IPS-18c (cell line): ENCODE measurements around the gene LRRC45.

Experiments
- H3K4me3 ChIP-seq: 2 replicates; pipeline ENCODE4 v1.7.0; 2013; ENCODE audit warnings: low read depth, mild to moderate bottlenecking, low read length, moderate library complexity; ENCODE audit not compliant: insufficient read depth
- H3K9me3 ChIP-seq: one replicate; pipeline ENCODE4 v1.6.1; 2013; ENCODE audit warnings: mild to moderate bottlenecking, low read length, moderate library complexity; ENCODE audit not compliant: control insufficient read depth, insufficient read depth

The LRRC45 gene

DNA sequence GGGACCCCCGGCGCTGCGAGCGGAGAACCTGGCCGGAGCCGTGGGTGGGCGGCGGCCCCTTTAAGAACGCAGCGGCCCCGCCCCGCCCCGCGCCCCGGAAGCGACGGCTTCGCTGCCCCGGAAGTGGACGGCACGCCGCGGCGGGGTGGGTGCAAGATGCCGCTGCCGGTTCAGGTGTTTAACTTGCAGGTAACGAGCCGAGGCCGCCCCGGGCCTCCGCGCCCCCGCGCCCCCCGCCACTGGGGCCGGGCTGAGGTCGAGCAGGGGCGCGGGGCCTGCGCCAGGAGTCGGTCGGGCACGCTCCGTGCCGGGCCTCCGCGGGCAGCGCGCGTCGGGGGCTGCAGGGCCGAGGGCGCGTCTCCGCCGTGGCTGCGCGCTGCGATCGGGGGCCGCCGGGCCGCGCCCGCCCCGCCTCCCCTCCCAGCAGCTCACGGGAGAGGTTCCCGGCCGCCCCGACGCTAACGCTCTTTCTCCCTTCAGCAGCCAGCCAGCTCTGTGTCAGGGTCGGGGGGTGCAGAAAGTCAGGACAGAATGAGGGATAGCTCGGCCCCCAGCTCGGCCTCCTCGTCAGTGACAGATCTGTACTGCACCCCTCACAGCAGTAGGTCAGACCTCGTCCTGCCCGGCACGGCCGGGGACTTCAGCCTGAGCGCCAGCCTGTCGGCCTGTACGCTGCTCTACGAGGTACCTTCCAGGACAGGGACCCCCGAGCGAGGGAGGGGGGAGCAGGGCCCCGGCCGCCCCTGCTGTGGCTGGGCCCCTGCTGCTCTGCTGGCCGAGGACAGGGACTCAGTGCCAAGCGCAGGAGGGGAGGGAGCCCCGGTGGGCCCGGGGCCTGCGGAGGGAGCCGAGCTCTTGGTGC is 28.9 kb downstream of the LRRC45 start, which contains the start of the genes GPS1 and RFNG:
Gene GPS1 (plus strand): TSS at position 123 of the 862 bp plus-strand sequence. CDS start 34 bp downstream, at position 157.
Gene RFNG (minus strand): TSS at position 36 of the 862 bp plus-strand sequence. CDS start 45 bp downstream, outside the sequence.
- Histone ChIP-seq H3K4me3 (peak within 1 kb of the TSS; percentile 80), H3K9me3 (peaks cover 2% of the 10 kb centered on the region)

DNA sequence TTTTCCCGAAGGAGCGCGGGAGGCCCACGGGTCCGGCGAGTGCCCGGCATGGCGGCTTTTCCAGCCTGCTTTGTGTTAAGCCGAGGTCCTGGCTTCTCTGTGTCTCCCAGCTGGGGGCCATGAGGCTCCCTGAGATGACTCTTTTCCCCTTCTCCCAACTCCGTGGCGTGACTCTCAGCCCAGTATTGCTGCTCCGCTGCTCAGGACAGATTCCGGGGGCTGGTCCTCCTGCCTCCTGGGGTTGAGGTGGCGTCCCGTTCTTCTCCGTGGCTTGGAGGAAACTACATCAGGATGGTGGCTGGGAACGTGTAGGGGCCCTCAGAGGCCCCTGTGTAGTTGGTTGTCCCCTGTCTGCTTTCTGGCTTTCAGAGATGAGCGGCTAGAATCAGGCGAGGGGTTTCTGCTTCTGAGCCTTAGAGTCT is 29.5 kb downstream of the LRRC45 start:
- H3K4me3 ChIP-seq: peak overlapping the region; percentile 80
- H3K9me3 ChIP-seq: peaks cover 2% of the 10 kb centered on the region

DNA sequence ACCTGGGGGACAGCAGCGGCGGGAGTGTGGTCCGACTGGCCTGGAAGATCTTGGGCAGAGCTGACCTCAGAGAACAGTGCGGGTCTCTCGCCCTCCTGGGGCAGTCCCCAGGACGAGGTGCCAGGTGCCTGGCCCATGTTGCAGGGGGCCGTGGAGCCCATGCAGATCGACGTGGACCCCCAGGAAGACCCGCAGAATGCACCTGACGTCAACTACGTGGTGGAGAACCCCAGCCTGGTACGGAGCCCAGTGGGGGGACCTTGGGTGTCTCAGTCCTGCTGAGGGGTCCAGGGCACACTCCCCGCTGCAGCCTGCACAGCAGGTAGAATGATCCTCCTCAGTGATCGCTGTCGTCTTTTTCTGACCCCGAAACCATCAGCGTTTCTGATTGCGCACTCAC is 30.0 kb downstream of the LRRC45 start:
- peaks cover 2% of the 10 kb centered on the region for H3K9me3 ChIP-seq
- H3K4me3 ChIP-seq: peak overlapping the region; percentile 80; the same call in 1 of the 2 replicates

DNA sequence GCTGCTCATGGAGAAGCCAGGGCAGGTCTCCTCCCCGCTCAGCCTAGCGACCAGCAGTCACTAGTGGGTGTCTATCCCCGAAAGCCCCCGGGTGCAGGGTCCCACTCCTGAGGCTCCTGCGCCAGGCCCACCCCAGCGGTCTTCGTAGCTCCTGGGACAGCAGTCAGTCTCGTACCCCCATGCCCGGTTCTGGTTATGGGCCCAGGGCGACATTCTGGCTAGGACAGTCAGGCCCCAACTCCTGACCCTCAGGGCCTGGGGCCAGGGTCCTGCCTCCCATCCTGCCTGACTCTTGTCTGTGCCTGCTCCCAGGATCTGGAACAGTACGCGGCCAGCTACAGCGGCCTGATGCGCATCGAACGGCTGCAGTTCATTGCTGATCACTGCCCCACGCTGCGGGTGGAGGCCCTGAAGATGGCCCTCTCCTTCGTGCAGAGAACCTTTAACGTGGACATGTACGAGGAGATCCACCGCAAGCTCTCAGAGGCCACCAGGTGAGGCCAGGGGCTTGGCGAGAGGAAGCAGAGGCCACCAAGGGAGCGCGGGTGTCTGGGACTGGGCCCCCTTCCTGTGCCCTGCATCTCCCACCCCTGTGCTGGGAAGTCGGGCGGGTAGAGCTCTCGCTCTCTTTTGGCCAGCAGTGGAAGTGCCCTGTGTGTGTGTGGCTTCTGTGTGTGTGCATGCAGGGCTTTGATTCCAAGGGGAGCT is 30.6 kb downstream of the LRRC45 start:
- H3K9me3 ChIP-seq: peaks cover 2% of the 10 kb centered on the region
- H3K4me3 ChIP-seq: no peak overlapping the region

DNA sequence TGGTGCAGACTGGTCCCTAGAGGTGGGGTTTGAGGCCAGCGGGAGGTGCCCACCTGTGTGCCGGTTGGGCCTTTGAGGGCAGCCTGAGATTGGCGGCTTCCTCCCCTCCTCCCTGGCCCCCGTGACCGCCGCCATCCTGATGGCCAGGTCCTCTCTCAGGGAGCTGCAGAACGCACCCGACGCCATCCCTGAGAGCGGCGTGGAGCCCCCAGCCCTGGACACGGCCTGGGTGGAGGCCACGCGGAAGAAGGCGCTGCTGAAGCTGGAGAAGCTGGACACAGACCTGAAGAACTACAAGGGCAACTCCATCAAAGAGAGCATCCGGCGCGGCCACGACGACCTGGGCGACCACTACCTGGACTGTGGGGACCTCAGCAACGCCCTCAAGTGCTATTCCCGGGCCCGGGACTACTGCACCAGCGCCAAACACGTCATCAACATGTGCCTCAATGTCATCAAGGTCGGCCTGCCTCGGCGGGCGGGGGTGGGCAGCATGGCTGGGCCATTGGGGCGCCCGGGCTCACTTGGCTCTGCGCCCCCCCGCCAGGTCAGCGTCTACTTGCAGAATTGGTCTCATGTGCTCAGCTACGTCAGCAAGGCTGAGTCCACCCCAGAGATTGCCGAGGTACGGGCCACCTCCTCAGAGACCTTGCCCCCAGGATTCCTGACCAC is 31.4 kb downstream of the LRRC45 start:
- no peak overlapping the region for H3K4me3 ChIP-seq

DNA sequence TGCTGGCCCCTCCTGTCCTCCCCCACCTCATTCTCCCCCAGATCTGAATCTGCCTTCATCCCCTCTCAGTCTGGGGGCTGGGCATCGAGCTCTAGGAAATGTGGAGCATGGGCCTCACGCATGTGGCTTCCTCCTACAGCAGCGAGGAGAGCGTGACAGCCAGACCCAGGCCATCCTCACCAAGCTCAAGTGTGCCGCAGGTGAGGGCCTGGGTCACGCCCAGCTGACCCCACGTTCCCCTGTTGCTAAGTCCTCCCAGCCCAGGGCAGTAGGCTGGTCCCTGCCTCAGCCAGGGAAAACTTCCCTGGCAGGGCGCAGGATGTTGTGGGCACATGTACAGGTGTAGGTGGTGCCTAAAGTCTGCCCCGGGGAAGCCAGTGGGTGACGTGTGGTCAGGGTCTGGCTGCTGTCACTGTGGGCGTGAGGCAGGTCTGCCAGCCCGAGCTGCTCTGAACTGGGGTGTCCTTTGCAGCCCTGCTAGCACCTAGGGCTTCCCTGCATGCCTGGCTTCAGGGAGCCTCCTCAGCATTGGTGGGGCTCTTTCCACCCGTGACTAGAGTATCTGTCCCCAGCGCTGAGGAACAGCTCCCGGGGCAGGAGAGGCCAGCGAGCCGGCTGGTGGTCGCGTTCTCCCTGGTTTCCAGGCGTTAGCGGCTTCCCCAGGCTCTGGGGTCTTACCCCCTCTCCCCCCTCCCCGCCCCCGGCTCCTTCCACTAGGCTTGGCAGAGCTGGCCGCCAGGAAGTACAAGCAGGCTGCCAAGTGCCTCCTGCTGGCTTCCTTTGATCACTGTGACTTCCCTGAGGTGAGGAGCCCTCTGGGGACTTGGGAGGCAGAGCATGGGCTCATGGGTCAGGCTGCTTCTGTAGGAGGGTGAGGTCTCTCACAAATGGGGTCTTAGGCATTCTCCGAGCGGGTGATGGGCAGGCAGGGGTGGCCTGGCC is 32.2 kb downstream of the LRRC45 start:
- no peak overlapping the region for H3K4me3 ChIP-seq
- peaks cover 2% of the 10 kb centered on the region for H3K9me3 ChIP-seq

More for the DNA sequence above, 31.4 kb downstream of the LRRC45 start:
- H3K9me3 ChIP-seq: peaks cover 2% of the 10 kb centered on the region

DNA sequence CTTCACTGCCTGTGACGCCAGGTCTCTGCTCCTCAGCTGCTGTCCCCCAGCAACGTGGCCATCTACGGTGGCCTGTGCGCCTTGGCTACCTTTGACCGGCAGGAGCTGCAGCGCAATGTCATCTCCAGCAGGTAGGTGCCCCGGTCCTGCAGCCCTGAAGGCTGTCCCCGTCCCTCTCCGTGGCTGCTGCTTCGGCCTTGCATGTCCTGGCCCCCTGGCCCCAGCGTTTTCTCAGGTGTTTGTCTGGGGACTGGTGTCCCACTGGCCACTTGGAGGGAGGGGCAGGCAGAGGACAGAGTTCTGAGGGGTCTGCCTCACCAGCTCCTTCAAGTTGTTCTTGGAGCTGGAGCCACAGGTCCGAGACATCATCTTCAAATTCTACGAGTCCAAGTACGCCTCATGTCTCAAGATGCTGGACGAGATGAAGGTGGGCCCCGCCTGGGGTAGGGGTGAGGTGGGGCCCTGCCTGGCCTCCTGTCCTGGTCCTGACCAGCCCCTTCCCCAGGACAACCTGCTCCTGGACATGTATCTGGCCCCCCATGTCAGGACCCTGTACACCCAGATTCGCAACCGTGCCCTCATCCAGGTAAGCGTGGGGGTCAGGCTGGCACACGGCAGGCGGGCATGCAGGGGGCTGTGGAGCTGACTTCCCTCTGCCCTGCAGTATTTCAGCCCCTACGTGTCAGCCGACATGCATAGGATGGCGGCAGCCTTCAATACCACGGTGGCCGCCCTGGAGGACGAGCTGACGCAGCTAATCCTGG is 33.0 kb downstream of the LRRC45 start:
- Histone ChIP-seq H3K9me3 (peaks cover 2% of the 10 kb centered on the region), H3K4me3 (no peak overlapping the region)

DNA sequence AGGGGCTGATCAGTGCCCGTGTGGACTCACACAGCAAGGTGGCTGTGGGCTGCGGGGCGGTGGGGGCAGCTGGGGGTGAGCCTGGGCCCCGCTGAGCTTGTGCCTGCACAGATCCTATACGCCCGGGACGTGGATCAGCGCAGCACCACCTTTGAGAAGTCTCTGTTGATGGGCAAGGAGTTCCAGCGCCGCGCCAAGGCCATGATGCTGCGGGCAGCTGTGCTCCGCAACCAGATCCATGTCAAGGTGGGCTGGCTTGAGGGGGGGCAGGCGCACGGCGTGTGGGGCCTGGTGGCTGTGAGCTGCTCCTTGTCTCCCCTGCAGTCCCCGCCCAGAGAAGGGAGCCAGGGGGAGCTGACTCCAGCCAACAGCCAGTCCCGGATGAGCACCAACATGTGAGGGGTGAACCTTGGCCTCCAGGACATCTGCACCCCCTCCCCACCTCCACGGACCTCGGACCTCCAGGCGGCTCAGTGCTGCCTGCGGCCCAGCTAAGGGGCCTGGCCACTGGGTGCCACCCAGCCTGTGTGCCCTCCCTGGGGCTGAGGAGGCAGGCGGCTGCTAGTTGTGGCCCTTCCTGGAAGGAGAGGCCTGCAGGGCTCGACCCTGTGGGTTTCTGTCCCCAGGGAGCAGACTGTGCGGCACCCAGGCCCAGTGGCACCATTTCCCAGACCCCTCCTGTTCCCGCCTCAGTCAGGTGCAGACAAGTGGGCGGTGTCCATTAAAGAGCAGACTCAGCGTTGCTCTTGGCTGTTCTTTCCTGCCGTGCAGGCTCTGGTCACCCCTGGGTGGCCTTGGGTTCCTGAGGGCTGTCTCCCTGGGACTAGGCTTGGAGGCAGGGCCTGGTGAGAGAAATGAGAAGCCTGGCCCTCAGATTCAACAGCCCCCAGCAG is 33.9 kb downstream of the LRRC45 start:
- Histone ChIP-seq H3K4me3 (no peak overlapping the region), H3K9me3 (peaks cover 2% of the 10 kb centered on the region)

DNA sequence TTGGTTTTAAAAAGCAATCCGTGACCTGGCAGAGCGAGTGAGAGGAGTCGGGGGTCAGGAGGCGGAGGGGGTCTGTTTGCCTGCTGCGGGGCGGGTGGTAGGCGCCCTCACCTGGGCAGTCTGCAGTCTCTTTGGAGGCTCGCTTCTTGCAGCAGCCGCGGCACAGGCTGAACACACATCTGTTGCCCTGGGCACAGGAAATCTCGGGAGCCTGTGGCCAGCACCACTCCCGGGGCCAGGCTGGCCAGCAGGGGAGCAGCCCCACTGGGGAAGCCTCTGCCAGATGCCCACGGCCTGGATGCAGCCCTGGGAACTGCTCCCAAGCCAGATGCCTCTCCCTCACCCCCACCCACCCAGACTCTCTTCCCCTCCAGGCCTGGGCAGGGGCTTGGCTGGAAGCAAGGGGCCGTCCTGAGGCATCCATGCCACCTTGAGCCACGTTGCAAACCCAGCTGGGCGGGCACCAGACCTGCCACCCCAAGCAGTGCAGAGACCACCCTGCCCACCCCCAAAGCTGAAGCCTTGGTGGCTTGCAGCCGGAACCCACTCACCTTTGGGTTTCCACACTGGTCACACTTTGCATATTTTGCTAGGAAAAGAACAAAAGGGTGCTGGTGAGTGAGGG is 35.2 kb downstream of the LRRC45 start:
- H3K9me3 ChIP-seq: peaks cover 2% of the 10 kb centered on the region
- H3K4me3 ChIP-seq: no peak overlapping the region

DNA sequence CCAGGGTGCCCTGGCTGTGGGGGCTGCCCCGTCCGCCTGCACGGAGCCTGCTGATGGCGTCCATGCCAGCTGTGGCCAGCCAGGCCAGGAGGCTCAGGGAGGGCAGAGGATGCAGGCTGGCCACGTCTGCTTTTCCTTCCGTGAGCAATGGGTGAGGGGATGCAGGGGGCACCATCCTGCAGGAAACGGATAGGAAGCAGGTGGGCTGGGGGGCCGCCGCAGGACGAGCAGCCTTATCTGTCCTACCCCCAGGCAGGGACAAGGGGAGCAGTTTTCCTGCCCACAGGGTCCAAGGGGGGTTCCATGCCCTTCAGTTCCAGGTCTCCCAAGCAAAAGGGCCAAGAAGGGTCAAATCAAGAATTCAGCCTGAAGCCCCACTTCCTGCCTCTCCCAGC is 35.7 kb downstream of the LRRC45 start:
- no peak overlapping the region for H3K4me3 ChIP-seq

DNA sequence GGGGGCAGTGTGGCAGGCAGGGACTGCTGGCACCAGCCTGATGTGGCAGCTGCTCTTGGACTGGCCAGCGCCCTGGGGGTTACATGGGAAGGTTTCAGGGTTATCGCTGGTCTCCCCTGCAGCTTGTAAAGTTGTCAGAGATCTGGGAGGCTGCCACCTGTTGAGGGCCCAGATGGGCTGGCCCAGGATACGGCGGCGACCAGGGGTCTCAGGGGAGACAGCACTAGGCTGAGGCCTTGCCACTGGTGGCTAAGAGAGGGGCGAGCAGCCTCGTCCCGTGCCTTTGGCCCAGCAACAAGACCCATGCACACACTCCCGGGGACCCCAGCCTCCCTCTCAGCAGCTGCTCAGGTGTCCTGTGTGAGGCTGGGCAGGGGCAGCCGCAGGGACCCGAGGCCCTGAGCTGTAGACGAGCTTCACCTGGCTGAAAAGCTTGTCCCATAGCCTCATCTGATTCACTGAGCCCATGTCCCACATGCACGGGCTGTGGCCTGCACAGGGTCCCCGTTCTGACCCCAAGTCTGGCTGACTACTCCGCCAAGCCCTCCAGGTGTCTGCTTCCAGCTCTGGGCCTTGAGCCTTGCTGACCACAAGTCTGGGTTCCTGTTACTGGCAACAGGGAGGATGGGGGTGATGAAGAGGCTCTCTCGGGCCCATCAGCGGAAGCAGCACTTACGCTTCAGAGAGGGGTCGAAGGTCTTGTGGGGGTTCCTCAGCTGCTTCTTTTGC is 36.3 kb downstream of the LRRC45 start:
- H3K9me3 ChIP-seq: peaks cover under 1% of the 10 kb centered on the region
- no peak overlapping the region for H3K4me3 ChIP-seq

More for the DNA sequence above, 35.7 kb downstream of the LRRC45 start:
- peaks cover 2% of the 10 kb centered on the region for H3K9me3 ChIP-seq

DNA sequence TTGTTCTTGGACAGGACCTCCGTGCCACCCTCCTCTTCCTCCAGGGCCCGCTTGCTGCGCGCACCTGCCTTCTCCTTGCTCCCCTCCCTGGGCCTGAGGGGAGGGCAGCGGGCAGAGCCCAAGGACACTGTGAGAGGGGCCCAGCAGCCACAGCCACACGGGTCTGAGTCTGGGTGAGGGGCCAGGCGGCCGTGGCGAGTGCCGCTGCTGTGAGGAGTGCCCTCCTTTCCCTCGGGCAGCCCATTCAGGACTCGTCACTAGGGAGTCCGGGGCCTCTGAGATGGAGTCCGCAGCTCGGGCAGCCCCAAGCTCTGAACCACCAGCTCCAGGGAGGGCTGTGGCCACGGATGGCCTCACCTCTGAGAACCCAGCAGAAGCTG is 36.9 kb downstream of the LRRC45 start:
- Histone ChIP-seq H3K9me3 (no peaks in the 10 kb centered on the region), H3K4me3 (no peak overlapping the region)

DNA sequence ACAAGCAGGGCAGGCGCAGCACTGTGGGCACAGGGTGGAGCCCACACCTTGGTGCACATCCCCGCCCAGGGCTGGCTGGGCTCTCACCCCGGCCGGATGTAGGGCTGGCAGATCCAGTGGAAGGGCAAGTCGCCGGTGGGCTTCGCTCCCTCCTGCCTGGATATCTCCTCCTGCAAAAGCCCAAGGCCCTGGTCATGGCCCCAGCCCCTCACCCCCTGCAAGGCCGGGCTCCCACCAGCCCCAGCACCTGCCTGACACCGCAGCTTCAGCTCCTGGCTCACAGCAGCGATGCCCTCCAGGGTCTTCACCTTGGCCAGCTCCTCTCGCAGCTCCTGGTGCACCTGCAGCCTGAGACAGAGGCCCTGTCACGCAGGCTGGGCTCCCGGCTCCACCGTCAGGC is 37.5 kb downstream of the LRRC45 start:
- Histone ChIP-seq H3K4me3 (no peak overlapping the region), H3K9me3 (no peaks in the 10 kb centered on the region)
